HG02798 (cell line): ENCODE measurements around the gene IFNA2.
"Not testable (repeated sequence)": the region's sequence is repeated elsewhere in the genome, so short reads cannot be mapped to it uniquely, and the experiment has no call there.

Source experiments
- ATAC-seq: cut with Tn5 transposase; IDR thresholded peaks from one replicate; pipeline ENCODE4 v1.9.1; 2021; ENCODE audit warnings: mild to moderate bottlenecking; ENCODE audit not compliant: unreplicated experiment, poor library complexity

Gene IFNA2

GRCh38 chr9:21383627-21384026 is 1.6 kb downstream of the IFNA2 start:
- ATAC-seq: no peak

GRCh38 chr9:21381448-21382339 is 3.5 kb downstream of the IFNA2 start:
- ATAC-seq: peak; percentile 99

GRCh38 chr9:21371467-21371866 is 13.7 kb downstream of the IFNA2 start:
- not testable (repeated sequence) for ATAC-seq

- ATAC-seq: no peak
Measured at GRCh38 chr9:21367957-21368356, 17.2 kb downstream of the IFNA2 start, which contains the start of gene IFNA13. Gene IFNA13 (minus strand): TSS chr9:21368057. CDS start chr9:21368010, 47 bp downstream.

- ATAC-seq: peak; percentile 61
Measured at GRCh38 chr9:21367169-21367568, 18.0 kb downstream of the IFNA2 start.

GRCh38 chr9:21362287-21362686 is 22.9 kb downstream of the IFNA2 start:
- ATAC-seq: no peak

DNA sequence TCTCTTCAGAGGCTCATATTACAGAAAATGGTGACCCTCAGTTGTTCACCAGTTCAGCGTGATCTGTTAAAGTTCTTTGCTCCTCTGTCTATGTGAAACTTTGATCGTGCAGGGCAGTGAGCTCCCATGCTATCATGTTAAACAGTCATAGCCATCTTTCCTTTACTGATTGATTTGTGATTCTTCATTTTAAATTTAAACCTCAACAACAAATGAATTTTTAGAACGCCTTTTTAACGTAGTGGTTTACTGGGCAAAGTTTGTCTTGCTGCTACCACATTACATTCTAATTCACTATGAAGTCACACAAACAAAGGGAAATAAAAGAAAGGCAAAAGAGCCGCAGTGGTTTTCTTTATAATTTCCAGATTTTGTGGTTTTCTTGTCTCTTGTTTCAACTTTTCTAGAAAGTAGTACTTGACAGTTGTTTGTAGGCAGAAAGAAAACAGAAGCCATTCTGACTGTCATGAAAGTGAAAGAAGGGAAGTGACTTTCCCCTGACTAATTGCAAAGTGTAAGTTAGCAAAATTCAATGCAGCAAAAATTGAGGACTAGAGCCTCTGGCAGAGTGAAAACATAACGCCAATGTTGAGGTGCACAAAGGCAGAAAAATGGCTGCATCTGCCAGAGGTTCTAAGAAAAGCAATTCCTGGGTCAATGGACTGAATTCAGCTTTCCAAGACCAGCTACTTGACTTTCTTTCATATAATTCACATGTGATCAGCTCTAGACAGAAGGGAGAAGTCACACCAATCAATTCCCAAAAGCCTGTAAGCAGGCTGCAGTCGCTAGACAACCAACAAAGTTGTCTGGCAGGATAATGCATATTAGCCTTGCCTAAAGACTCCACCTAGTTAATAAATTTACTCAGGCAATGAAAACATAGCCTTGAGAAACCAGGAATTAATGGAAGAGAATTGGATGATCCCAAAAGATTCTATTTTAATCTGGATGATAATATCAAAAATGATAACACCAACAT is 27.4 kb downstream of the IFNA2 start:
- ATAC-seq: peak; percentile 92

DNA sequence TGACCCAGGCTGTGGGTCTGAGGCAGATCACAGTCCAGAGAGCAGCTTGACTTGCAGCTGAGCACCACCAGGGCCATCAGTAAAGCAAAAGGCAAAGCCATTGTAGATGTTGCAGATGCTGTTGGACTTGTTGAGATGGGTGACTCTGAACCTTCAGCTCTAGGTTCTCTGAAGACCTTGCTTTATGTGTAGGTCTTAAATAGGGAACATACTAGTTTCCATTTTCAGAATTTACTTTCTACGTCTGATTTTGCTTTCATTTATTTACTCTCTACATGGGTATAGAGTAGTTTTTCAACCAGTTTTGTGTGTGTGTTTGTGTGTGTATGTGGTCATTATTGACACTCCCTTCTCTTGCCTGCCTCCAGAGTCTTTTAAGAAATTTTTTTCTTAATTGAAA is 34.4 kb downstream of the IFNA2 start, which contains the start of gene IFNA6:
TSS of gene IFNA6 (minus strand) at position 101 of the 400 bp plus-strand sequence. CDS start at position 101, 0 bp downstream.
- ATAC-seq: no peak

GRCh38 chr9:21348430-21348970 is 36.7 kb downstream of the IFNA2 start:
- no peak for ATAC-seq

DNA sequence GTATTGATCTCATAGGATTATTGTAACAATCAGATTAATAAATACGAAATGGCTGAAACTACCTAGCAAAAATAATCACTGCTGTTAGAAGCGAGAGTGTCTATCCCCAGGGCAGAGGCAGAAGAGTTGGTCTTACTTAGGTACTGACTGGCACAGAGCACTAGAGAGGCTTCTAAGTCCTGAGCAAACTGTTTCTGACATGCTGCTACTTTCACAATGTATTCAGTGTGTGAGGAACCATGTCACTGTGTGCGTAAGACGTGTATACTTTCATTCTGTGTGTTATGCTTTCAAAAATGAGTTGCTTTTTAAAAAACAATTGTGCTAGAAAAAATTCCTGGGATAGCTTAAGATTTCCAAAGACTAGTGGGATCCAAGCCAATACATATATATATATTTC is 44.5 kb downstream of the IFNA2 start:
- ATAC-seq: no peak

DNA sequence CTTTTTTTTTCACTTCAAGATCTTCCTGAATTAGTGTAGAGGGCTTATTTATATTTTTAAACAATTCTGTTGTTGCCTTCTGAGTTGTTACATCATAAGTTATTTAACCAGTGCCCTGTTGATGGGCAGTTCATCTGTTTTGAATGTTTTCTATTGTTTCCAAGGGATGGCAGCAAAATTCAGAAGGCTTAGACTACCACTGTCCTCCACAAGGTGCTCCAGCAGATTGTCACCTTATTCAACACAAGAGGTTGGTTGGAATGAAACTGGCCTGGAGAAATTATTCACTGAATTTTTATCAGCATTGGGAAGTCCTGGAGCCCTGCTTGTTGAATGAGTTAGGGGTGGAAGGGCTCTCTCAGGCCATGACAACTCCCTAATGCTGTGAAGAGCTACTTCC is 48.7 kb downstream of the IFNA2 start:
- ATAC-seq: no peak

- ATAC-seq: peak; percentile 94
Measured at GRCh38 chr9:21334701-21335632, 50.2 kb downstream of the IFNA2 start, which contains the start of gene KLHL9. Gene KLHL9 (minus strand): TSS chr9:21335404. CDS start chr9:21334859, 545 bp downstream.
